Measurements from ENCODE around the gene CD2BP2.
"Not testable (repeated sequence)": the region's sequence is repeated elsewhere in the genome, so short reads cannot be mapped to it uniquely, and the experiment has no call there.

CD2BP2 gene

GRCh38 chr16:30341971-30342370, 13.1 kb downstream of the CD2BP2 start:
- DNase-seq, result not testable (repeated sequence)

DNA sequence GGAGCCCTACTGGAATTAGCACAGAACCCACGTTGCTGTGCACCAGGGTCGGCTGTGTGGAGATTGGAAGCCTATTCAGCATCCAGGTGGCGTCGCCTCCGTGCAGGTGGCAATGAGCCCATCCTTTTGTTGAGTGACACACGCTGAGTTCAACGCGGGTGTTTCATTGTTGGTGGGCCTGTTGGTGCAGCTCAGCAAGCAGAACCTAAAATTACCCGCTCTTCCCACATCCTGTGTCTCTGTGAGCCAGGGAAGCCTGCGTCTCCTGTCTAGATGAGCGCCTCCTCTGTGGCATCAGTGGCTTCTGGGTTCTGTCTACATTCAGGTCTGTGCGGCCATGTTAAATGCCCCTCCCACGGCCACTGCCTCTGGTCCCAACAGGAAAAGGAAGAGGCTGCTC, 14.5 kb downstream of the CD2BP2 start:
- peak; percentile 92 for DNase-seq

GRCh38 chr16:30338715-30339114, 16.4 kb downstream of the CD2BP2 start:
- not testable (repeated sequence) for DNase-seq

DNA sequence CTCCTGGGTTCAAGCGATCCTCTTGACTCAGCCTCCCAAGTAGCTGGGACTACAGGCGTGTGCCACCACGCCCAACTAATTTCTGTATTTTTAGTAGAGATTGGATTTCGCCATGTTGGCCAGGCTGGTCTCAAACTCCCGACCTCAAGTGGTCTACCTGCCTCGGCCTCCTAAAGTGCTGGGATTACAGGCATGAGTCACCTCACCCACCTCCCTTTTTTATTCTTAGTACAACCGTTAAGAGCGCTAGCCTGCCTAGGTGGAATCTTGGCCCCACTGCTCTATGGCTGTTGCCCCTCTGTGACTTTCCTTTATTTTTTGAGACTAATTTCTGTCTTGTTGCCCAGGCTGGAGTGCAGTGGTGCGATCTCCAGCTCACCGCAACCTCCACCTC, 17.1 kb downstream of the CD2BP2 start:
- not testable (repeated sequence) for DNase-seq

GRCh38 chr16:30335598-30336474, 19.3 kb downstream of the CD2BP2 start:
- DNase-seq, result no peak

DNA sequence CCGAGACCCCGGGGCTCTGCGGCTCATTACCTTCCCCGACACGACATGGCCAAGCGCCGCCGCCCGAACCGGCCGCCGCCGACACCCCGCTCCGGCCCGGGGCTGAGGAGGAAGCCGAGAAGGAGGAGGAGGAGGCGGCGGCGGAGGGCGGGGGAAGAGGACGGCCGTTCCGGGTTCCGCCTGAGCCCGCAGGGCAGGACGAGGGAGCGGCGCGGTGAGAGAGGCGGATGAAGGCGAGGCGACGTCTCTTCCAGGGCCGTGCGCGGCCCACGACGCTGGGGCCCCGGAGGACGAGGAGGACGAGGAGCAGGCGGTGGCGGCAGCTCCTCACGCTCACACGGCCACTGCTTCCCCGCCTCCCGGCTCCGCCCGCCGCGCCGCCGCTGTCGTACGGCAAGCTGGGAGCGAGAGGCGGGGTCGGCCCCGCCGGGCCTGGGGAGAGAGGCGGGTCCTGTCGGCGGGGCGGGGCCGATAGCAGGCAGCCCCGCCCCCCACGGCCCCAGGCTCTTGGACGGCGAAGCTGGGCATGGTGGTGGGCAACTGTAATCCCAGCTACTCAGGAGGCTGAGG, 20.0 kb downstream of the CD2BP2 start:
- DNase-seq, result peak; percentile 91

DNA sequence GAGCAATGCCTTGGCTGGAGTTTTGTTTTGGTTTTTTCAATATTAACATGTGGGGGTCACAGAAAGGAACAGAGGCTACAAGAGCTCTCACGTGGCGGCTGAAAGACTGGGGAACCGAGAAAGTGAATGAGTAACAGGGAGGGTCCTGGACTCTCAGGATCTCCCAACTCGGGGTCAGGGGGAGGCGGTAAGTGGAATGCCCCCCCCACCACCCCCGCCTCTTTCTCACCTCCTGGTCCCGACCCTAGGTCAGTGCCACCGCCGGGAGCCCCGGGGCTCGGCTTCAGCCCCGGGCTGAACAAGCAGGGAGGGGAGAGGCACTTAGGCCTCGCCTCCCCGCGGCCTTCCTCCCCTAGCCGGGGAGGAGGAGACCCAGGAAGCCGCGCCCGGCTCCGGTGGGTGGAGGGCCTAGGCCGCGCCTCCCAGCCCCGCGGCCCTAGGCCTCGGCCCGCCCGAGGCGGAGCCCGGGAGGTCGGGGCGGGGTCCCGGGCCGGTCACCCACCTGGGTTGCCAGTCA, 20.6 kb downstream of the CD2BP2 start:
- DNase-seq, result peak; percentile 84

- not testable (repeated sequence) for DNase-seq
These were observed 30.9 kb downstream of the CD2BP2 start for GRCh38 chr16:30324220-30324619.

- DNase-seq, result not testable (repeated sequence)
These were observed 36.5 kb downstream of the CD2BP2 start for GRCh38 chr16:30318647-30319046.

DNA sequence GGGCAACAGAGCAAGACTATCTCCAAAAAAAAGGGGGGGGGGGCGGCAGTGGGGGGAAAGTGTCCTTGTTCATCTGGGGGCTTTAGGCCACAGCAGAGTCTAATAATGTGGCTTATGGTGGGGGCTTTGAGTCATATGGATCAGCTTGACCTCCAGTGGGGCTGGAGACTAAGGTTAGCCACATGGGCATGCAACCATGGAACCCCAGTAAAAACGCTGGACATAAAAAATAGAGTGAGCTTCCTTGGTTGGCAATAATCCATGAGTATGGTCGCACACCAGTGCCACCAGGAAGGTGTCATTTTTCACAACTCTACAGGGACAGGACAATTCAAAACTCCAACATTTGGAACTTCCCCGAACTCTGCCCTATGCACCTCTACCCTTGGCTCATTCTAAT, 44.2 kb downstream of the CD2BP2 start:
- DNase-seq, result not testable (repeated sequence)

GRCh38 chr16:30309255-30309654, 45.9 kb downstream of the CD2BP2 start:
- DNase-seq, result not testable (repeated sequence)

Data from NCI-H345 (cell line).